Activated CD8-positive, alpha-beta T cell treated with anti-CD3 and anti-CD28 coated beads for 36 hours (primary cell): ENCODE results near the gene KRT32. TPM values are rescaled to one million over a fixed set of nuclear protein-coding genes. Genes with fewer than 3 reads are reported as not detected.

ENCODE experiments used
- ATAC-seq: fragments of 200-7000 bp; cut with Tn5 transposase; one replicate; pipeline ENCODE4 v1.10.0; 2021; ENCODE audit warnings: mild to moderate bottlenecking, moderate library complexity
- CTCF ChIA-PET: fragments of 350-600 bp; sonication (Branson Sonifier 250); formaldehyde crosslinking; loops from one replicate; lab custom pipeline; 2021; ENCODE audit warnings: antibody characterized with exemption; lab: Charles Lee
- POLR2A ChIA-PET: fragments of 350-600 bp; sonication (Branson Sonifier 250); formaldehyde crosslinking; loops from one replicate; lab custom pipeline; 2021; ENCODE audit warnings: antibody characterized with exemption; lab: Charles Lee
- DNase-seq: peaks from one replicate; pipeline ENCODE4 v3.0.0-alpha.2; 2020
- H3K27ac Mint-ChIP-seq: one replicate; pipeline ENCODE4 v1.8.0; 2021; ENCODE audit warnings: mild to moderate bottlenecking, mixed read lengths
- H3K27me3 Mint-ChIP-seq: one replicate; pipeline ENCODE4 v1.8.0; 2021; ENCODE audit warnings: mixed read lengths
- H3K36me3 Mint-ChIP-seq: one replicate; pipeline ENCODE4 v1.8.0; 2021; ENCODE audit warnings: low read depth, mixed read lengths
- H3K4me1 Mint-ChIP-seq: one replicate; pipeline ENCODE4 v1.8.0; 2021; ENCODE audit warnings: low read depth, mixed read lengths
- H3K4me3 Mint-ChIP-seq: one replicate; pipeline ENCODE4 v1.8.0; 2021; ENCODE audit warnings: mild to moderate bottlenecking, moderate library complexity, mixed read lengths
- H3K9me3 Mint-ChIP-seq: one replicate; pipeline ENCODE4 v1.8.0; 2021; ENCODE audit warnings: mixed read lengths
- CTCF ChIP-seq: fragments of 200-600 bp; IDR thresholded peaks from one replicate; pipeline ENCODE4 v1.8.0; 2022; ENCODE audit warnings: antibody characterized with exemption, mild to moderate bottlenecking
- intact Hi-C: fragments of 100-400 bp; cut with micrococcal nuclease; formaldehyde crosslinking; loops from one replicate; pipeline ENCODE4 v1.10.0; 2022
- total RNA-seq, 2 experiments: library from RNA; stranded (reverse); gene quantifications; one replicate each; pipeline ENCODE4 v1.2.3, GENCODE V29; 2021

The KRT32 gene
- total RNA-seq, 2 experiments from 2014 or later: not detected

- intact Hi-C loops: no loop called here
- ChIA-PET POLR2A (interaction anchor here (1.1 kb wide), 1 partner anchor 23 kb away, joined by 3 read pairs; the partner anchor contains the start of gene KRT32), CTCF (interaction anchor here (1.5 to 3.6 kb wide), 3 partner anchors 58 to 172 kb away, joined by 5 to 13 read pairs (median 7); no protein-coding TSS in a partner anchor)
- H3K4me1 Mint-ChIP-seq: peaks cover 2% of the 10 kb centered on the region
- DNase-seq: no peak
- H3K27me3 Mint-ChIP-seq: no peaks in the 10 kb centered on the region
- no peaks in the 10 kb centered on the region for H3K9me3 Mint-ChIP-seq
- ATAC-seq: no peak
- H3K27ac Mint-ChIP-seq: no peak overlapping the region
- no peak for TF ChIP-seq CTCF
- no peak overlapping the region for H3K4me3 Mint-ChIP-seq
- H3K36me3 Mint-ChIP-seq: no peaks in the 10 kb centered on the region
Measured at GRCh38 chr17:41490000-41490990, 23.1 kb upstream of the KRT32 start.

- Mint-ChIP-seq H3K27ac (no peak within 1 kb of the TSS), H3K27me3 (peaks cover 2% of the 10 kb centered on the region), H3K36me3 (no peaks in the 10 kb centered on the region), H3K9me3 (no peaks in the 10 kb centered on the region), H3K4me3 (no peak within 1 kb of the TSS), H3K4me1 (peaks cover 2% of the 10 kb centered on the region)
- DNase-seq (no peak), ATAC-seq (no peak)
- ChIA-PET POLR2A (no interaction called here), CTCF (interaction anchor here (3.6 kb wide), 2 partner anchors 159 to 173 kb away, joined by 13 to 14 read pairs; no protein-coding TSS in a partner anchor)
- no peak for TF ChIP-seq CTCF
- intact Hi-C loops: no loop called here
Measured at GRCh38 chr17:41489531-41489930, 22.3 kb upstream of the KRT32 start, which contains the start of gene KRT36. TSS of gene KRT36 (minus strand) at chr17:41489910. CDS start at chr17:41489864, 46 bp downstream.

DNA sequence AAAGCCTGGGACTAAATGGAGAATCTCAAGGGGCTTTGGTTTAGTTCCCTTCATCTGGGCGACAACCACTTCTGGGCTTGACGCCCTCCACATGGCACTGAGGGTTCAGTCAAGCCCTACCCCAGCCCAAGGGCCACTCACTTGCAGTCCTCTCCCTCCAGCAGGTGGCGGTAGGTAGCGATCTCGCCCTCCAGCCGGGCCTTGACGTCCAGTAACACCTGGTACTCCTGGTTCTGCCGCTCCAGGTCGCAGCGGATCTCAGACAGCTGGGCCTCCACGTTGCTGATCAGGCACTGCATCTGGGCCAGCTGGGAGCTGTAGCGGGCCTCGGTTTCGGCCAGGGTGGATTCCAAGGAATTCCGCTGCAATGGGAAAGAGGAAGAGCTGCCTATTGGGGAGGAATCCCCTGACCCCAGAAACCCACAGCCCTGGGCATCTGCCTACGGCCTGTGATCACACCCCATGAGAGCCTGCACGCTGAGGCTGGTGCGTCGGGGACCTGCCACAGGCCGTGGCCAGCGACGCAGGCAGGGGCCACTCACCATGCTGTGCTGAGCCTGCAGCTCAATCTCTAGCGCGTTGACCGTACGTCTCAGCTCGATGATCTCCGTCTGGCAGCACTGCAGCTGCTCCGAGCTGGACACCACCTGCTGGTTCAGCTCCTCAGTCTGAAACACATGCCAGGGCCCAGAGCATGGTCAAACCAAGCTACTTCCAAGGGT lies 19.8 kb upstream of the KRT32 start:
- intact Hi-C loops: no loop called here
- TF ChIP-seq CTCF: peak; percentile 56
- peaks cover 2% of the 10 kb centered on the region for H3K27me3 Mint-ChIP-seq
- no peaks in the 10 kb centered on the region for H3K36me3 Mint-ChIP-seq
- ChIA-PET CTCF (interaction anchor here (1.1 to 3.6 kb wide), 7 partner anchors 9 to 176 kb away, joined by 3 to 14 read pairs (median 9); no protein-coding TSS in a partner anchor), POLR2A (no interaction called here)
- no peak overlapping the region for H3K27ac Mint-ChIP-seq
- no peak overlapping the region for H3K4me3 Mint-ChIP-seq
- peaks cover 2% of the 10 kb centered on the region for H3K4me1 Mint-ChIP-seq
- no peak for ATAC-seq
- peak; percentile 61 for DNase-seq
- no peaks in the 10 kb centered on the region for H3K9me3 Mint-ChIP-seq

DNA sequence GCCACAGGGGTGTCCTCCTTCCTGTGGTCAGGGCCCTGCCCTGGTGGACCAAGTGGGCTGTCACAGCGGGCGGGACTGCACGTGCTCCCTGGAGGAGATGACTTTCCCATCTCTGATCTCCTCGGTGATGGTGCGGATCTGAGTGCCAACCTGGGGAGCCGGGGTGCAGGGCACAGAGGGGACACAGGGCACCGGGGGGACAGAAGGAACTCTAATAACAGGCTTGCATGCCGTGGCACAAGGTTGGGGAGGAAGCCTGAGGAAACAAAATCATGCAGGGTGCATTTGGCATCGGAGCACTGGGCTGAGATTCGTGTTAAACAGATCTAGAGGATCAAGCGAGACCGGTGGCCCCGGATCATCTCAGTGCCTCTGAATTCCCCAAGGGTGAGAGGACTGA lies 19.1 kb upstream of the KRT32 start:
- DNase-seq (no peak), ATAC-seq (no peak)
- no peak overlapping the region for H3K27ac Mint-ChIP-seq
- peaks cover 2% of the 10 kb centered on the region for H3K4me1 Mint-ChIP-seq
- intact Hi-C loops: no loop called here
- ChIA-PET CTCF (interaction anchor here (1.1 to 3.6 kb wide), 6 partner anchors 10 to 177 kb away, joined by 3 to 14 read pairs (median 8); no protein-coding TSS in a partner anchor), POLR2A (no interaction called here)
- H3K27me3 Mint-ChIP-seq: peaks cover 2% of the 10 kb centered on the region
- no peaks in the 10 kb centered on the region for H3K9me3 Mint-ChIP-seq
- no peak overlapping the region for H3K4me3 Mint-ChIP-seq
- TF ChIP-seq CTCF: no peak
- no peaks in the 10 kb centered on the region for H3K36me3 Mint-ChIP-seq
